Suppressor macrophage treated with lipopolysaccharide for 4 hours (primary cell): ENCODE measurements around the gene GPR17.

Experiments
- DNase-seq: peaks from one replicate; pipeline ENCODE4 v3.0.0-alpha.2; 2020

GPR17 gene

GRCh38 chr2:127630864-127631540 is 15.0 kb upstream of the GPR17 start:
- no peak for DNase-seq

- DNase-seq, result no peak
Measured at GRCh38 chr2:127631541-127631996, 14.4 kb upstream of the GPR17 start.

GRCh38 chr2:127631997-127632581 is 13.9 kb upstream of the GPR17 start:
- DNase-seq, result no peak

GRCh38 chr2:127632592-127633489 is 13.1 kb upstream of the GPR17 start:
- no peak for DNase-seq

GRCh38 chr2:127633556-127634065 is 12.3 kb upstream of the GPR17 start:
- no peak for DNase-seq

- DNase-seq, result no peak
Measured at GRCh38 chr2:127634066-127634617, 11.8 kb upstream of the GPR17 start.

- no peak for DNase-seq
Measured at GRCh38 chr2:127634626-127635379, 11.2 kb upstream of the GPR17 start.

GRCh38 chr2:127635380-127636237 is 10.3 kb upstream of the GPR17 start:
- no peak for DNase-seq

GRCh38 chr2:127636248-127637235 is 9.4 kb upstream of the GPR17 start:
- DNase-seq, result no peak

- no peak for DNase-seq
Measured at GRCh38 chr2:127637236-127637630, 8.7 kb upstream of the GPR17 start.

GRCh38 chr2:127637725-127638252 is 8.2 kb upstream of the GPR17 start:
- DNase-seq, result peak; percentile 32

GRCh38 chr2:127638361-127639110 is 7.4 kb upstream of the GPR17 start:
- DNase-seq, result no peak

- no peak for DNase-seq
Measured at GRCh38 chr2:127639111-127639474, 6.9 kb upstream of the GPR17 start.

- no peak for DNase-seq
Measured at GRCh38 chr2:127640082-127641072, 5.6 kb upstream of the GPR17 start.

- no peak for DNase-seq
Measured at GRCh38 chr2:127641133-127641532, 4.8 kb upstream of the GPR17 start.

GRCh38 chr2:127641846-127642507 is 4.0 kb upstream of the GPR17 start:
- no peak for DNase-seq

- no peak for DNase-seq
Measured at GRCh38 chr2:127642706-127643438, 3.1 kb upstream of the GPR17 start.
